WERI-Rb-1 (cell line): ENCODE data around the gene C1QTNF3.
"Not testable (repeated sequence)": the region's sequence is repeated elsewhere in the genome, so short reads cannot be mapped to it uniquely, and the experiment has no call there.

ENCODE experiments used
- DNase-seq: peaks from one replicate; pipeline ENCODE4 v3.0.0-alpha.2; 2020
- H3K27ac ChIP-seq: fragments of 250-450 bp; sonication (Bioruptor Pico); 2 replicates; pipeline ENCODE4 v1.5.1; 2020; ENCODE audit warnings: mild to moderate bottlenecking, moderate library complexity
- H3K27me3 ChIP-seq: fragments of 250-450 bp; sonication (Bioruptor Pico); 2 replicates; pipeline ENCODE4 v1.5.1; 2021; ENCODE audit warnings: mild to moderate bottlenecking, low read depth, moderate library complexity; ENCODE audit not compliant: insufficient read depth, severe bottlenecking
- H3K36me3 ChIP-seq: fragments of 250-450 bp; sonication (Bioruptor Pico); 2 replicates; pipeline ENCODE4 v1.5.1; 2020; ENCODE audit warnings: mild to moderate bottlenecking, moderate library complexity
- H3K4me3 ChIP-seq: 2 replicates; pipeline ENCODE4 v1.5.1; 2011; ENCODE audit warnings: low read depth, mild to moderate bottlenecking, control low read depth, low read length
- H3K9me3 ChIP-seq: fragments of 250-450 bp; sonication (Bioruptor Pico); 2 replicates; pipeline ENCODE4 v1.5.1; 2021; ENCODE audit warnings: mild to moderate bottlenecking, moderate library complexity; ENCODE audit not compliant: severe bottlenecking
- TF ChIP-seq, protein P1 (sequence below): IDR thresholded peaks from 2 replicates; pipeline ENCODE4 v1.5.1; 2011; ENCODE audit warnings: low read depth, mild to moderate bottlenecking, control low read depth, inconsistent platforms, low read length

The C1QTNF3 gene

DNA sequence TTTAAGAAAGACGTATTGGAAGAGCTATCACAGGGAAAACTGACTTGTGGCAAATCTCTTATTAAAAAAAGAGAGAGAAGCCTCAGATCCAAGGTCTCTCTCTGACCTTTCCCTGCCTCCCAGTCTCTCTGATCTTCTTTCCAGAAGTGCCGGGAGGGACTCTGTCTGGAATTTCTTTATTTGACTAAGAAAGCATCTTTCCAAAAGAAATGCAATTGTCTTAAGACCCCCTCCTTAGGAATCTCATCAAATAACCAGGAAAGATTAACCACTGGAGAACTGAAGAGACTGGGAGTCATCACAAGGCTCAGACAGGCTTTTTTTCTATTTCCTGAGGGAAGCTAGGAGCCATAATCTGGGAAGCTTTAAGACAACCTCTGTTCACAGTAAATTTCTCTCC lies 4.6 kb downstream of the C1QTNF3 start:
- H3K36me3 ChIP-seq, result no peaks in the 10 kb centered on the region
- no peak overlapping the region for H3K4me3 ChIP-seq
- H3K9me3 ChIP-seq, result no peaks in the 10 kb centered on the region
- no peaks in the 10 kb centered on the region for H3K27me3 ChIP-seq
- DNase-seq, result no peak
- H3K27ac ChIP-seq, result no peak overlapping the region
- TF ChIP-seq, protein P1, sequence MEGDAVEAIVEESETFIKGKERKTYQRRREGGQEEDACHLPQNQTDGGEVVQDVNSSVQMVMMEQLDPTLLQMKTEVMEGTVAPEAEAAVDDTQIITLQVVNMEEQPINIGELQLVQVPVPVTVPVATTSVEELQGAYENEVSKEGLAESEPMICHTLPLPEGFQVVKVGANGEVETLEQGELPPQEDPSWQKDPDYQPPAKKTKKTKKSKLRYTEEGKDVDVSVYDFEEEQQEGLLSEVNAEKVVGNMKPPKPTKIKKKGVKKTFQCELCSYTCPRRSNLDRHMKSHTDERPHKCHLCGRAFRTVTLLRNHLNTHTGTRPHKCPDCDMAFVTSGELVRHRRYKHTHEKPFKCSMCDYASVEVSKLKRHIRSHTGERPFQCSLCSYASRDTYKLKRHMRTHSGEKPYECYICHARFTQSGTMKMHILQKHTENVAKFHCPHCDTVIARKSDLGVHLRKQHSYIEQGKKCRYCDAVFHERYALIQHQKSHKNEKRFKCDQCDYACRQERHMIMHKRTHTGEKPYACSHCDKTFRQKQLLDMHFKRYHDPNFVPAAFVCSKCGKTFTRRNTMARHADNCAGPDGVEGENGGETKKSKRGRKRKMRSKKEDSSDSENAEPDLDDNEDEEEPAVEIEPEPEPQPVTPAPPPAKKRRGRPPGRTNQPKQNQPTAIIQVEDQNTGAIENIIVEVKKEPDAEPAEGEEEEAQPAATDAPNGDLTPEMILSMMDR, result no peak

DNA sequence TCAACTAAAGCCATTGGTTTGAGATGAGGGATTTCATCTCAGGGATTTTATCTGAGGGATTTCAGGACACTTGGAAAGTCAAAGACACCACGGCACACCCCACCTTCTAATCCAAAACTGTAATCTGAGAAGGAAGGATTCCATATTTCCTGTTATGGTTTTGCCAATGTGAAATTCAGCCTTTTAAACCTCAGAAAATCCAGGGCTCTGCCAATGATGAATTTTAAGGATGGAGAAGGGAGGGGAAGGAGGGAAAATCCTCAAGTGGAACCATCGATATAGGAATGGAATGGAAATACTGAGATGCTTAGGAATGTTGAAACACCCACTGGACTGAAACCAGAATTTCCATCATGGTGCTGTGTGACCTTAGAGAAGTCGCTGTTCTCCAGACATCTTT lies 5.3 kb downstream of the C1QTNF3 start:
- no peak overlapping the region for H3K4me3 ChIP-seq
- H3K27me3 ChIP-seq, result no peaks in the 10 kb centered on the region
- H3K36me3 ChIP-seq, result no peaks in the 10 kb centered on the region
- no peaks in the 10 kb centered on the region for H3K9me3 ChIP-seq
- TF ChIP-seq, protein P1, result no peak
- no peak for DNase-seq
- H3K27ac ChIP-seq, result no peak overlapping the region

DNA sequence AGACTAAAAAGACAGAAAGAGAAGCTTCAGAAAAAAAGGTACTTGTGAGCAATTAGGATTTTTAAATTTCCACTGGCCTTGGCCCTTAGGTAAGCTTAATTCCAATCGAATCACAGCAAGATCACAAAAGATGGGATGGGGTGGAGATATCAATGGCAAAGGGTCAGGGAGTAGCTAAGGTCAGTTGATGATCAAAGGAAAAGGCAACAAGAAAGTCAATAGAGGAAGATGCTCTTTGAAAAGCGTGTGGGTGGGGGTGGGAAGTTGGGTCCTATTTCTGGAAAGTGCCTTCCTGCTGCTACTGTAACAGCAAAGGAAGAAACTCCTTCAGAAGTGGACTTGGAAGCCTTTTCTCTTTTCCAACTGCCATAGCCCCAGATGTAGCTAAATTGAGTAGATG lies 7.3 kb downstream of the C1QTNF3 start:
- H3K4me3 ChIP-seq, result no peak overlapping the region
- H3K9me3 ChIP-seq, result no peaks in the 10 kb centered on the region
- DNase-seq, result no peak
- no peaks in the 10 kb centered on the region for H3K36me3 ChIP-seq
- H3K27ac ChIP-seq, result no peak overlapping the region
- no peaks in the 10 kb centered on the region for H3K27me3 ChIP-seq
- TF ChIP-seq, protein P1, result no peak

DNA sequence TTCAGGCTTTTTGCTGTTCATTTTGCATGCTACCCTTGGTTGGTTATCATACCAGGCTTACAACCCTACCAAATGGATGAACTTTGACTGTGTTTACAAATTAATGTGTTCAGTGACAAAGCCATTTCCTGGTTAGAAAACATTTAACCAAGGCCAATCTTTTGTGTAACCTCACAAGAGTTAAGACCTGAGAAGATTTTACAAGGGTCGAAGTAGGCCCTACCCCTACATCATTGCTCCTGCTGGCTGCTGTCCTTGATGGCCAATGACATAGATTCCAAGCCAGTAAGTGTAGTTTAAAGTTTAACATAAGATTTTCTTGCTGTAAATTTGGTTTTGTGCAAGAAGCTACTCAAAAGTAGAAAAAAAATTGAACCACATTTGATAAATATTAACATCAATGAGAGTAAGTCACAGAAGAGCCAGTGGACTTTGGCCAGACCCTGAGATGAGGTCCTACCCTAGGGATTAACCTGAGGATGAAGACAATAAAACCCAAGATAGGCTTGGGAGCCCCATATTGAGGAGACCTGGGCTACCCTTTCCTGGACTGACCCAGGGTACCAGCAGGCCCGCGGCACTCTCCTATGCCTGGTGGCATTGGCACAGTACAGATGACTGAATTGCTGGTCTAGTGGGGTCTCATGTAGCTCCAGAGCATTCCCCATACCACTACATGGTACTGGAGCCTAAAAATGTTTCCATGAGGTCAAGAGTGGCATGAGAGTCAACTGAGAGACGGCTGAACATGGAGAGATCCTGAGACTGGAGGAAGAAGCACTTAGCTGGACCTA lies 8.3 kb downstream of the C1QTNF3 start:
- DNase-seq, result no peak
- TF ChIP-seq, protein P1, result no peak
- H3K4me3 ChIP-seq, result no peak overlapping the region
- no peaks in the 10 kb centered on the region for H3K27me3 ChIP-seq
- H3K36me3 ChIP-seq, result no peaks in the 10 kb centered on the region
- H3K9me3 ChIP-seq, result no peaks in the 10 kb centered on the region
- no peak overlapping the region for H3K27ac ChIP-seq

DNA sequence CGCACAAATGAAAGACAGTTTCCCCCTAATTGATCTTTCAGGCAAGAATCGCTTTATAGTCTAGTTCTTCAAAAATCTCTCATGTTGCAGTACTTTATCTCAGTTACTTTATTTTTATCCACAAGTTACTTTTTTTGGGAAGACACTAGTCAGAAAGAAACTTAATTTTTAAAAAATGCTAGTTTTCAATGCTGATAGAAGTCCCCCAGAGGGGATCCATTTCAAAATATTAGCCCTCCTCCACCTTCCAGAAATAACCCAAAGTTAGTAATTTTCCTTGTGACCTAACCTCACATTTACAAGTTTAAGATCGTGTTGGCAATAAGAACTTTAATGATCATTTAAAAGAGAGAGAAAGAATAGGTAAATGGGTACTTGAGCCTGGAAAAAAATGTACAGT lies 11.0 kb downstream of the C1QTNF3 start:
- Histone ChIP-seq H3K36me3 (no peaks in the 10 kb centered on the region), H3K27ac (no peak overlapping the region), H3K9me3 (no peaks in the 10 kb centered on the region), H3K4me3 (no peak overlapping the region), H3K27me3 (no peaks in the 10 kb centered on the region)
- TF ChIP-seq, protein P1, result no peak
- no peak for DNase-seq

DNA sequence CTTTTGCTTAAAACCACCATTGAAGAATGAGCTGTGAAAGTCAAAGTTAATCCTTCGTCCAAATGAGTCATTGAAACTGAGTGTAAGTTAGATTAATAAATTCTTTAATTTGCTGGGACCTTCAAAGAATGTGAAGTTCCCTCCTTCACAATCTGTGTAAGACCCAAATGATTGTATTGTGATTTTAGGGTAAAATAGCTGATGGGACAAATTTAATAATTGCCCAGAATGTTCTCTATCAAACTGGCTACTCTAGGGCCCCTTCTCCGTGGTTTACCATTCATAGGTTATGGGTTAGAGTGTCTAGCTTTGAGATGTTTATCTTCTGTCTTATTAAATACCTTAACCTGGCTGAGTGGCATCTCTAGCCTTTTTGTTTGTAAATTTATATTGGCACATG lies 11.9 kb downstream of the C1QTNF3 start:
- H3K4me3 ChIP-seq, result no peak overlapping the region
- no peaks in the 10 kb centered on the region for H3K36me3 ChIP-seq
- TF ChIP-seq, protein P1, result no peak
- H3K27me3 ChIP-seq, result no peaks in the 10 kb centered on the region
- no peaks in the 10 kb centered on the region for H3K9me3 ChIP-seq
- DNase-seq, result no peak
- H3K27ac ChIP-seq, result no peak overlapping the region

DNA sequence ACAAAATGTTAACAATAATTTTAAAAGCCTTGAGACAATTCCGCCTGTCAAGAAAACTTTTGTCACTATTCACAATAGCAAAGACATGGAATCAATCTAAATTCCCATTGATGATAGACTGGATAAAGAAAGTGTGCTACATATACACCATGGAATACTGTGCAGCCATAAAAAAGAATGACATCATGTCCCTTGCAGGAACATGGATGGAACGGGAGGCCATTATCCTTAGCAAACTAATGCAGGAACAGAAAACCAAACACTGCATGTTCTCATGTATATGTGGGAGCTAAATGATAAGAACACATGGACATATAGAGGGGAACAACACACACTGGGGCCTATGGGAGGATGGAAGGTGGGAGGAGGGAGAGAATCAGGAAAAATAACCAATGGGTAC lies 12.4 kb downstream of the C1QTNF3 start:
- H3K4me3 ChIP-seq, H3K27ac ChIP-seq, H3K36me3 ChIP-seq, DNase-seq, H3K27me3 ChIP-seq, H3K9me3 ChIP-seq: not testable (repeated sequence)
